A673 (cell line): Measurements from ENCODE around the gene PSMD8. TPM values are rescaled to one million over a fixed set of nuclear protein-coding genes. Genes with fewer than 3 reads are reported as not detected.

Experiments
- BruUV-seq: library from RNA; stranded (reverse); fragments of 400-500 nt; replicated peaks from 2 replicates; lab custom pipeline; 2021; lab: Mats Ljungman, UMichigan
- CTCF ChIA-PET: fragments of 300-600 bp; sonication (Branson Sonifier 250); formaldehyde crosslinking; loops from one replicate; lab custom pipeline; 2022; ENCODE audit warnings: antibody characterized with exemption; lab: Charles Lee
- POLR2A ChIA-PET: fragments of 300-600 bp; sonication (Branson Sonifier 250); formaldehyde crosslinking; loops from one replicate; lab custom pipeline; 2022; ENCODE audit warnings: antibody characterized with exemption; ENCODE audit not compliant: low non-redundant PET; lab: Charles Lee
- DNase-seq: peaks from one replicate; pipeline ENCODE4 v3.0.0-alpha.2; 2015; ENCODE audit warnings: low spot score
- H3K27ac ChIP-seq: fragments of 200-600 bp; sonication (generic); 2 replicates; pipeline ENCODE4 v1.5.1; 2016; ENCODE audit warnings: mixed run types, low read depth, mild to moderate bottlenecking, mixed read lengths, antibody characterized with exemption, low read length; ENCODE audit not compliant: poor library complexity, severe bottlenecking
- H3K27me3 ChIP-seq: fragments of 200-600 bp; sonication (generic); replicated peaks from 2 replicates; pipeline ENCODE4 v1.6.1; 2017; ENCODE audit warnings: mixed run types, low read depth, mild to moderate bottlenecking, mixed read lengths, antibody characterized with exemption, low read length; ENCODE audit not compliant: insufficient read depth, poor library complexity
- H3K36me3 ChIP-seq: fragments of 200-600 bp; sonication (generic); 2 replicates; pipeline ENCODE4 v1.6.1; 2016; ENCODE audit warnings: mixed run types, mild to moderate bottlenecking, mixed read lengths, antibody characterized with exemption, low read length; ENCODE audit not compliant: insufficient read depth, poor library complexity, severe bottlenecking
- H3K4me1 ChIP-seq: fragments of 200-600 bp; sonication (generic); 2 replicates; pipeline ENCODE4 v1.6.1; 2017; ENCODE audit warnings: mixed run types, mild to moderate bottlenecking, mixed read lengths, antibody characterized with exemption, low read length; ENCODE audit not compliant: insufficient read depth, poor library complexity, severe bottlenecking
- H3K4me3 ChIP-seq: fragments of 200-600 bp; sonication (generic); 2 replicates; pipeline ENCODE4 v1.5.1; 2016; ENCODE audit warnings: low read depth, mixed run types, mild to moderate bottlenecking, mixed read lengths, low read length; ENCODE audit not compliant: poor library complexity, severe bottlenecking
- H3K9me3 ChIP-seq: fragments of 200-600 bp; sonication (generic); 2 replicates; pipeline ENCODE4 v1.6.1; 2016; ENCODE audit warnings: mixed run types, low read depth, mild to moderate bottlenecking, mixed read lengths, antibody characterized with exemption, low read length; ENCODE audit not compliant: poor library complexity, severe bottlenecking
- CTCF ChIP-seq: fragments of 300-800, 200-600 bp; sonication (generic); conservative IDR thresholded peaks from 2 replicates; pipeline ENCODE4 v1.5.1; 2017; ENCODE audit warnings: low read depth, mild to moderate bottlenecking, antibody characterized with exemption, low read length, moderate library complexity, mixed read lengths
- EZH2 ChIP-seq: fragments of 200-600 bp; sonication (generic); IDR thresholded peaks from 2 replicates; pipeline ENCODE4 v1.6.1; 2017; ENCODE audit warnings: borderline replicate concordance, low read depth, mild to moderate bottlenecking, mixed read lengths, antibody characterized with exemption, low read length; ENCODE audit not compliant: poor library complexity, severe bottlenecking
- intact Hi-C: fragments of 100-400 bp; cut with micrococcal nuclease; formaldehyde crosslinking; loops from one replicate; pipeline ENCODE4 v1.10.0; 2022; ENCODE audit not compliant: unreplicated experiment
- total RNA-seq: library from RNA; stranded (reverse); gene quantifications from 2 replicates; pipeline ENCODE4 v1.2.3, GENCODE V29; 2021

Gene PSMD8
- total RNA-seq, 1 experiment from 2014 or later, result 321 TPM

- no TSS peak for BruUV-seq
- TF ChIP-seq CTCF (no peak), EZH2 (no peak)
- no peak for DNase-seq
- H3K4me3 ChIP-seq, result no peak overlapping the region
- no peak overlapping the region for H3K27ac ChIP-seq
- H3K27me3 ChIP-seq, result no peaks in the 10 kb centered on the region
- no peaks in the 10 kb centered on the region for H3K4me1 ChIP-seq
- H3K36me3 ChIP-seq, result no peaks in the 10 kb centered on the region
- no peaks in the 10 kb centered on the region for H3K9me3 ChIP-seq
- ChIA-PET POLR2A (no interaction called here), CTCF (no interaction called here)
- intact Hi-C loops, result no loop called here
Observed at GRCh38 chr19:38352611-38353010, 21.8 kb upstream of the PSMD8 start.

- CTCF ChIA-PET, result no interaction called here
- BruUV-seq, result no TSS peak
- POLR2A ChIA-PET, result no interaction called here
- Histone ChIP-seq H3K4me3 (no peak overlapping the region), H3K36me3 (no peaks in the 10 kb centered on the region), H3K27ac (no peak overlapping the region), H3K9me3 (no peaks in the 10 kb centered on the region), H3K27me3 (peaks cover 30% of the 10 kb centered on the region), H3K4me1 (no peaks in the 10 kb centered on the region)
- intact Hi-C loops, result no loop called here
- no peak for DNase-seq
- TF ChIP-seq CTCF (no peak), EZH2 (no peak)
Observed at GRCh38 chr19:38355728-38356725, 18.3 kb upstream of the PSMD8 start.

- CTCF ChIA-PET, result interaction anchor here (0.6 kb wide), 1 partner anchor 277 kb away, joined by 3 read pairs; no protein-coding TSS in a partner anchor
- TF ChIP-seq CTCF, result no peak
- TF ChIP-seq EZH2, result no peak
- no TSS peak for BruUV-seq
- Histone ChIP-seq H3K36me3 (no peaks in the 10 kb centered on the region), H3K9me3 (no peaks in the 10 kb centered on the region), H3K4me1 (no peaks in the 10 kb centered on the region), H3K27ac (no peak overlapping the region), H3K27me3 (peaks cover 37% of the 10 kb centered on the region), H3K4me3 (no peak overlapping the region)
- DNase-seq, result no peak
- POLR2A ChIA-PET, result no interaction called here
- intact Hi-C loops, result no loop called here
Observed at GRCh38 chr19:38358071-38358470, 16.3 kb upstream of the PSMD8 start.
